Caco-2 (cell line): ENCODE results near the gene CRISPLD2. TPM values are rescaled to one million over a fixed set of nuclear protein-coding genes. Genes with fewer than 3 reads are reported as not detected.

ENCODE experiments used
- BruUV-seq: library from RNA; stranded (reverse); fragments of 400-500 nt; replicated peaks from 2 replicates; lab custom pipeline; 2021; lab: Mats Ljungman, UMichigan
- CTCF ChIA-PET: fragments of 300-600 bp; sonication (Branson Sonifier 250); formaldehyde crosslinking; loops from one replicate; lab custom pipeline; 2022; ENCODE audit warnings: antibody characterized with exemption; lab: Charles Lee
- POLR2A ChIA-PET: fragments of 300-600 bp; sonication (Branson Sonifier 250); formaldehyde crosslinking; loops from one replicate; lab custom pipeline; 2022; ENCODE audit warnings: antibody characterized with exemption; lab: Charles Lee
- DNase-seq, 2 experiments: peaks; one replicate each; pipeline versions ENCODE4 v3.0.0 to v3.0.0-alpha.2; 2020 to 2022
- H3K27me3 ChIP-seq: replicated peaks from 2 replicates; pipeline ENCODE4 v1.6.0; 2011; ENCODE audit warnings: low read length; ENCODE audit not compliant: control insufficient read depth, insufficient read depth
- H3K36me3 ChIP-seq: 2 replicates; pipeline ENCODE4 v1.5.1; 2011; ENCODE audit warnings: low read length; ENCODE audit not compliant: control insufficient read depth, insufficient read depth
- H3K4me1 ChIP-seq: fragments of 250-450 bp; sonication (Bioruptor Pico); 2 replicates; pipeline ENCODE4 v1.5.1; 2020; ENCODE audit warnings: mild to moderate bottlenecking
- H3K4me3 ChIP-seq: 2 replicates; pipeline ENCODE4 v1.5.1; 2011; ENCODE audit warnings: low read depth, mild to moderate bottlenecking, control low read depth, low read length
- H3K9me3 ChIP-seq: fragments of 250-450 bp; sonication (Bioruptor Pico); 2 replicates; pipeline ENCODE4 v1.5.1; 2020; ENCODE audit warnings: mild to moderate bottlenecking, moderate library complexity
- H3K27ac Mint-ChIP-seq: one replicate; pipeline ENCODE4 v1.8.0; 2022; ENCODE audit warnings: mixed read lengths; ENCODE audit not compliant: unreplicated experiment
- H3K27me3 Mint-ChIP-seq: one replicate; pipeline ENCODE4 v1.8.0; 2022; ENCODE audit warnings: mixed read lengths; ENCODE audit not compliant: insufficient read depth, unreplicated experiment
- H3K36me3 Mint-ChIP-seq: one replicate; pipeline ENCODE4 v1.8.0; 2022; ENCODE audit warnings: mild to moderate bottlenecking, mixed read lengths; ENCODE audit not compliant: insufficient read depth, unreplicated experiment
- H3K4me1 Mint-ChIP-seq: one replicate; pipeline ENCODE4 v1.8.0; 2022; ENCODE audit warnings: low read depth, mixed read lengths; ENCODE audit not compliant: unreplicated experiment
- H3K4me3 Mint-ChIP-seq: one replicate; pipeline ENCODE4 v1.8.0; 2022; ENCODE audit warnings: mild to moderate bottlenecking, moderate library complexity, mixed read lengths; ENCODE audit not compliant: unreplicated experiment
- H3K9me3 Mint-ChIP-seq: one replicate; pipeline ENCODE4 v1.8.0; 2022; ENCODE audit warnings: mixed read lengths; ENCODE audit not compliant: unreplicated experiment
- intact Hi-C: fragments of 100-400 bp; cut with micrococcal nuclease; formaldehyde crosslinking; loops from one replicate; pipeline ENCODE4 v1.10.0; 2022; ENCODE audit not compliant: unreplicated experiment
- total RNA-seq: library from RNA; stranded (reverse); gene quantifications from 2 replicates; pipeline ENCODE4 v1.2.3, GENCODE V29; 2022
- TF ChIP-seq, protein P1 (sequence below), 2 experiments: fragments of 200-600 bp in 1 of 2; IDR thresholded peaks; 1 replicate in 1 of 2; 2 replicates in 1 of 2; pipeline versions ENCODE4 v1.5.1 to v1.8.0; 2011 to 2022; ENCODE audit warnings: antibody characterized with exemption in 1 of 2, control low read depth in 1 of 2, inconsistent platforms in 1 of 2, low read depth in 1 of 2, low read length in 1 of 2, mild to moderate bottlenecking in 1 of 2, moderate library complexity in 1 of 2; ENCODE audit not compliant: insufficient read depth in 1 of 2, severe bottlenecking in 1 of 2, unreplicated experiment in 1 of 2

Gene CRISPLD2
- total RNA-seq, 1 experiment from 2014 or later = 4.0 TPM

DNA sequence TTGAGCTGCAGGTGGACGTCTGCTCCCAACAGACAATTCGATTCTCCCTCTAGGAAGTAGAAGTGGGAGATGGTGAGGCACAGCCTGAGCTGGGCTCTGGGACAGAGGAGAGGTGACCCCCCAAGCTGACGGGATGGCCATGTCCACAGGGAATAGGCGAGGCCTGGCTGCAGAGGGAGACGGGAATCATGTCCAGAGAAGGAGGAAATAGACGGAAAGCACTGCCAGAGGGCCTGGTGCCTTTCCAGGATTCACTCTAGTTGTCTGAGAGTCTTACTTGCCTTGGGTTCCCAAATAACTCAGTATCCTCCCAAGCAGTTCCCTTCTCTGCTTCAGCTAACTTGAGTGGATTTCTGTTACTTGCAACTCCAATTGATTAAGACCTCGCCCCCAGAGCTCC lies 4.3 kb upstream of the CRISPLD2 start:
- peaks cover 5% of the 10 kb centered on the region; the same call in 1 of the 2 replicates for H3K9me3 ChIP-seq
- H3K36me3 ChIP-seq = no peaks in the 10 kb centered on the region
- Mint-ChIP-seq H3K9me3 (no peaks in the 10 kb centered on the region), H3K36me3 (no peaks in the 10 kb centered on the region), H3K27me3 (peaks cover 15% of the 10 kb centered on the region), H3K4me3 (no peak overlapping the region), H3K27ac (no peak overlapping the region), H3K4me1 (peaks cover 13% of the 10 kb centered on the region)
- H3K27me3 ChIP-seq = peaks cover 2% of the 10 kb centered on the region; the same call in 1 of the 2 replicates
- no TSS peak for BruUV-seq
- POLR2A ChIA-PET = no interaction called here
- DNase-seq = no peak
- intact Hi-C loops = no loop called here
- TF ChIP-seq, protein P1, sequence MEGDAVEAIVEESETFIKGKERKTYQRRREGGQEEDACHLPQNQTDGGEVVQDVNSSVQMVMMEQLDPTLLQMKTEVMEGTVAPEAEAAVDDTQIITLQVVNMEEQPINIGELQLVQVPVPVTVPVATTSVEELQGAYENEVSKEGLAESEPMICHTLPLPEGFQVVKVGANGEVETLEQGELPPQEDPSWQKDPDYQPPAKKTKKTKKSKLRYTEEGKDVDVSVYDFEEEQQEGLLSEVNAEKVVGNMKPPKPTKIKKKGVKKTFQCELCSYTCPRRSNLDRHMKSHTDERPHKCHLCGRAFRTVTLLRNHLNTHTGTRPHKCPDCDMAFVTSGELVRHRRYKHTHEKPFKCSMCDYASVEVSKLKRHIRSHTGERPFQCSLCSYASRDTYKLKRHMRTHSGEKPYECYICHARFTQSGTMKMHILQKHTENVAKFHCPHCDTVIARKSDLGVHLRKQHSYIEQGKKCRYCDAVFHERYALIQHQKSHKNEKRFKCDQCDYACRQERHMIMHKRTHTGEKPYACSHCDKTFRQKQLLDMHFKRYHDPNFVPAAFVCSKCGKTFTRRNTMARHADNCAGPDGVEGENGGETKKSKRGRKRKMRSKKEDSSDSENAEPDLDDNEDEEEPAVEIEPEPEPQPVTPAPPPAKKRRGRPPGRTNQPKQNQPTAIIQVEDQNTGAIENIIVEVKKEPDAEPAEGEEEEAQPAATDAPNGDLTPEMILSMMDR (IDR thresholded peaks at IDR 0.05; ENCODE audit: insufficient read depth in 1 of 2, low read depth in 1 of 2, low read length in 1 of 2, severe bottlenecking in 1 of 2, unreplicated experiment in 1 of 2) = no peak
- 0 out of 2 replicates have a peak, but pooled peaks cover 6% of the 10 kb centered on the region for H3K4me1 ChIP-seq
- H3K4me3 ChIP-seq = no peak overlapping the region
- CTCF ChIA-PET = interaction anchor here (1.1 kb wide), 1 partner anchor 59 kb away, joined by 7 read pairs; no protein-coding TSS in a partner anchor

DNA sequence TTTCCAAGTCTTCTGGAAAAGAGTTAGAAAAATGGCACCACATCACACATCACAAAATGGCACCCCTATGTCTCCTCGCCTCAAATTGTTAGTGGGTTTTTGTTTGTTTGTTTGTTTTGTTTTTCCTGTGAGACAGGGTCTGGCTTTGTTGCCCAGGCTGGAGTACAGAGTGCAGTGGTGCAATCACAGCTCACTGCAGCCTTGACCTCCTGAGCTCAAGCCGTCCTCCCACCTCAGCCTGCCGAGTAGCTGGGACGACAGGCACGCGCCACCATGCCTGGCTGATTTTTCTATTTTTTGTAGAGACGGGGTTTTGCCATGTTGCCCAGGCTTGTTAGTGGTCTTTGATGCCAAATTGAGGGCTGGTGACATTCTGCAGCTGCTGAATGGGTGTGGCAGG lies 3.8 kb upstream of the CRISPLD2 start:
- DNase-seq = no peak
- ChIA-PET CTCF (no interaction called here), POLR2A (no interaction called here)
- H3K9me3 Mint-ChIP-seq = no peaks in the 10 kb centered on the region
- Histone ChIP-seq H3K4me1 (0 out of 2 replicates have a peak, but pooled peaks cover 8% of the 10 kb centered on the region), H3K27me3 (peaks cover 4% of the 10 kb centered on the region), H3K36me3 (no peaks in the 10 kb centered on the region), H3K9me3 (peaks cover 5% of the 10 kb centered on the region; the same call in 1 of the 2 replicates), H3K4me3 (no peak overlapping the region)
- H3K4me3 Mint-ChIP-seq = no peak overlapping the region
- H3K4me1 Mint-ChIP-seq = peaks cover 13% of the 10 kb centered on the region
- no peak overlapping the region for H3K27ac Mint-ChIP-seq
- intact Hi-C loops = no loop called here
- H3K36me3 Mint-ChIP-seq = no peaks in the 10 kb centered on the region
- no TSS peak for BruUV-seq
- TF ChIP-seq, protein P1 (IDR thresholded peaks at IDR 0.05; ENCODE audit: insufficient read depth in 1 of 2, low read depth in 1 of 2, low read length in 1 of 2, severe bottlenecking in 1 of 2, unreplicated experiment in 1 of 2) = no peak
- H3K27me3 Mint-ChIP-seq = peaks cover 18% of the 10 kb centered on the region

DNA sequence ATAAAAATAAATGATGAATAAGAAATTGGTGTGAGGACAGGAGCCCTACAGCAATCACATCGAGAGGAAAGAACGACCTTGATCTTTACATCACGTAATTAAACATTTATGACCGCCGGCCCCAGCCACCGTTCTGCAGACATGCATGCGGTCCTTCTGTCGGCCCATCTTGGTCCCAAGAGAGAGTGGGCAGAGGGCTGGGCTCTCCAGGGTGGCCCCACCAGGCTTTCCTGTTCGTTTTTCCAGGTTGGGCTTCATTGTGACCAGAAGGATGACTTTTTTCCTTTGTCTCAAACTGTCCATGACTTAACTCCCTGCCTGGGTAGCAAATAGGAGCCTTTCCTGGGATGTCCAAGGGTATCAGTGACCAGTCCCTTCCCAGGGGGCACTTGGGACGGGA lies 3.3 kb upstream of the CRISPLD2 start:
- ChIA-PET CTCF (no interaction called here), POLR2A (interaction anchor here (0.6 kb wide), 1 partner anchor 98 kb away, joined by 3 read pairs; no protein-coding TSS in a partner anchor)
- Histone ChIP-seq H3K36me3 (no peaks in the 10 kb centered on the region), H3K4me1 (0 out of 2 replicates have a peak, but pooled peaks cover 8% of the 10 kb centered on the region), H3K27me3 (peaks cover 6% of the 10 kb centered on the region), H3K4me3 (no peak overlapping the region), H3K9me3 (peaks cover 5% of the 10 kb centered on the region; the same call in 1 of the 2 replicates)
- DNase-seq = no peak
- Mint-ChIP-seq H3K4me3 (no peak overlapping the region), H3K9me3 (no peaks in the 10 kb centered on the region), H3K27me3 (peaks cover 19% of the 10 kb centered on the region), H3K4me1 (peaks cover 13% of the 10 kb centered on the region), H3K27ac (no peak overlapping the region), H3K36me3 (no peaks in the 10 kb centered on the region)
- TF ChIP-seq, protein P1 (IDR thresholded peaks at IDR 0.05; ENCODE audit: insufficient read depth in 1 of 2, low read depth in 1 of 2, low read length in 1 of 2, severe bottlenecking in 1 of 2, unreplicated experiment in 1 of 2) = no peak
- intact Hi-C loops = no loop called here
- BruUV-seq = no TSS peak
